IMR-90 (cell line): ENCODE data around the gene SLC15A3. TPM values are rescaled to one million over a fixed set of nuclear protein-coding genes. Genes with fewer than 3 reads are reported as not detected.

Source experiments
- ATAC-seq: fragments of 200-7000 bp; cut with Tn5 transposase; 2 replicates; pipeline ENCODE4 v1.9.1; 2020; ENCODE audit warnings: low read depth, mild to moderate bottlenecking, moderate library complexity
- BruUV-seq: library from RNA; stranded (reverse); fragments of 400-500 nt; replicated peaks from 2 replicates; lab custom pipeline; 2021; lab: Mats Ljungman, UMichigan
- CTCF ChIA-PET: fragments of 300-600 bp; formaldehyde crosslinking; extraction: SDS; loops from one replicate; lab custom pipeline; 2021; ENCODE audit warnings: antibody characterized with exemption; lab: Yijun Ruan, JAX
- POLR2A ChIA-PET: fragments of 300-600 bp; sonication (Branson Sonifier 250); formaldehyde crosslinking; loops from one replicate; lab custom pipeline; 2022; ENCODE audit warnings: antibody characterized with exemption; ENCODE audit not compliant: unreplicated experiment; lab: Charles Lee
- DNase-seq: peaks from one replicate; pipeline ENCODE4 v3.0.0; 2013
- H2AFZ ChIP-seq: replicated peaks from 2 replicates; pipeline ENCODE3; 2013; ENCODE audit warnings: low read length, mild to moderate bottlenecking; ENCODE audit not compliant: poor library complexity
- H2AK5ac ChIP-seq: 2 replicates; pipeline ENCODE4 v1.6.1; 2013; ENCODE audit warnings: low read depth, low read length, inconsistent platforms
- H2AK9ac ChIP-seq: replicated peaks from 2 replicates; pipeline ENCODE3; 2013; ENCODE audit warnings: mild to moderate bottlenecking, low read depth, low read length, moderate library complexity; ENCODE audit not compliant: poor library complexity
- H2BK120ac ChIP-seq: 2 replicates; pipeline ENCODE4 v1.6.1; 2013; ENCODE audit warnings: low read depth, low read length, inconsistent platforms
- H2BK15ac ChIP-seq: 3 replicates; pipeline ENCODE4 v1.6.1; 2013; ENCODE audit warnings: low read depth, low read length, inconsistent platforms
- H2BK20ac ChIP-seq: 2 replicates; pipeline ENCODE4 v1.6.1; 2013; ENCODE audit warnings: low read depth, mild to moderate bottlenecking, inconsistent platforms, low read length, moderate library complexity
- H2BK5ac ChIP-seq: 2 replicates; pipeline ENCODE4 v1.6.1; 2013; ENCODE audit warnings: mild to moderate bottlenecking, low read depth, low read length, inconsistent platforms; ENCODE audit not compliant: poor library complexity, severe bottlenecking
- H3K14ac ChIP-seq: replicated peaks from 2 replicates; pipeline ENCODE4 v1.6.1; 2013; ENCODE audit warnings: low read depth, low read length, inconsistent platforms
- H3K18ac ChIP-seq: 2 replicates; pipeline ENCODE4 v1.6.1; 2013; ENCODE audit warnings: low read depth, low read length, control low read depth
- H3K23ac ChIP-seq: 2 replicates; pipeline ENCODE4 v1.6.1; 2013; ENCODE audit warnings: low read depth, low read length, inconsistent platforms
- H3K27ac ChIP-seq: 2 replicates; pipeline ENCODE4 v1.5.1; 2013; ENCODE audit warnings: mild to moderate bottlenecking, control low read depth, low read length; ENCODE audit not compliant: insufficient read depth
- H3K27me3 ChIP-seq: 2 replicates; pipeline ENCODE4 v1.6.1; 2013; ENCODE audit warnings: low read length; ENCODE audit not compliant: control insufficient read depth, insufficient read depth
- H3K36me3 ChIP-seq: 2 replicates; pipeline ENCODE4 v1.6.1; 2013; ENCODE audit warnings: low read length, mixed read lengths; ENCODE audit not compliant: control insufficient read depth, insufficient read depth
- H3K4ac ChIP-seq: 2 replicates; pipeline ENCODE4 v1.6.1; 2013; ENCODE audit warnings: low read depth, low read length, inconsistent platforms
- H3K4me1 ChIP-seq: 2 replicates; pipeline ENCODE4 v1.6.1; 2013; ENCODE audit warnings: low read length, mixed read lengths; ENCODE audit not compliant: control insufficient read depth, insufficient read depth
- H3K4me2 ChIP-seq: 2 replicates; pipeline ENCODE4 v1.6.1; 2013; ENCODE audit warnings: low read depth, mild to moderate bottlenecking, control low read depth, low read length, moderate library complexity
- H3K4me3 ChIP-seq: 2 replicates; pipeline ENCODE4 v1.5.1; 2013; ENCODE audit warnings: low read depth, mild to moderate bottlenecking, control low read depth, low read length, moderate library complexity; ENCODE audit not compliant: insufficient read depth
- H3K56ac ChIP-seq: 2 replicates; pipeline ENCODE4 v1.6.1; 2013; ENCODE audit warnings: low read length, inconsistent platforms; ENCODE audit not compliant: insufficient read depth; ENCODE audit errors: extremely low read depth
- H3K79me1 ChIP-seq, 2 experiments: 2 replicates each; pipeline ENCODE4 v1.6.1; 2013; ENCODE audit warnings: low read length in 2 of 2, inconsistent platforms in 1 of 2, low read depth in 1 of 2
- H3K9ac ChIP-seq: 2 replicates; pipeline ENCODE4 v1.6.1; 2013; ENCODE audit warnings: low read depth, low read length, control low read depth
- H3K9me1 ChIP-seq: 2 replicates; pipeline ENCODE4 v1.6.1; 2013; ENCODE audit warnings: low read length, inconsistent platforms; ENCODE audit not compliant: insufficient read depth
- H3K9me3 ChIP-seq: 2 replicates; pipeline ENCODE4 v1.6.1; 2013; ENCODE audit warnings: low read length; ENCODE audit not compliant: control insufficient read depth, insufficient read depth
- H4K20me1 ChIP-seq: 2 replicates; pipeline ENCODE4 v1.6.1; 2013; ENCODE audit warnings: low read length, inconsistent platforms; ENCODE audit not compliant: insufficient read depth
- H4K5ac ChIP-seq: 2 replicates; pipeline ENCODE4 v1.6.1; 2013; ENCODE audit warnings: mild to moderate bottlenecking, low read depth, low read length, control low read depth
- H4K8ac ChIP-seq, 2 experiments: 2 replicates each; pipeline ENCODE4 v1.6.1; 2013; ENCODE audit warnings: low read depth in 2 of 2, low read length in 2 of 2, control low read depth in 1 of 2, inconsistent platforms in 1 of 2
- H4K91ac ChIP-seq: 2 replicates; pipeline ENCODE4 v1.6.1; 2013; ENCODE audit warnings: low read depth, low read length, inconsistent platforms; ENCODE audit not compliant: insufficient read depth
- BHLHE40 ChIP-seq: fragments of 150-350 bp; IDR thresholded peaks from 2 replicates; pipeline ENCODE4 v1.6.1; 2016; ENCODE audit warnings: mild to moderate bottlenecking, low read depth, low read length
- CEBPB ChIP-seq: IDR thresholded peaks from 2 replicates; pipeline ENCODE4 v1.6.1; 2012; ENCODE audit warnings: low read depth, low read length, improper control_type of control experiment
- CHD1 ChIP-seq: IDR thresholded peaks from 2 replicates; pipeline ENCODE4 v1.6.1; 2012; ENCODE audit warnings: low read depth, low read length, improper control_type of control experiment
- FOS ChIP-seq: fragments of 150-350 bp; IDR thresholded peaks from 2 replicates; pipeline ENCODE4 v1.6.1; 2016; ENCODE audit warnings: low read depth, low read length
- MAFK ChIP-seq: IDR thresholded peaks from 2 replicates; pipeline ENCODE4 v1.6.1; 2012; ENCODE audit warnings: low read depth, low read length, improper control_type of control experiment
- MAZ ChIP-seq: IDR thresholded peaks from 2 replicates; pipeline ENCODE4 v1.6.1; 2012; ENCODE audit warnings: low read depth, mild to moderate bottlenecking, low read length, improper control_type of control experiment, moderate library complexity, borderline replicate concordance
- MXI1 ChIP-seq: IDR thresholded peaks from 2 replicates; pipeline ENCODE4 v1.6.1; 2012; ENCODE audit warnings: low read depth, mild to moderate bottlenecking, low read length, moderate library complexity, borderline replicate concordance
- NFE2L2 ChIP-seq: fragments of 150-350 bp; IDR thresholded peaks from 2 replicates; pipeline ENCODE4 v1.6.1; 2016; ENCODE audit warnings: low read depth, mild to moderate bottlenecking, low read length
- POLR2A ChIP-seq: IDR thresholded peaks from 2 replicates; pipeline ENCODE4 v1.6.1; 2012; ENCODE audit warnings: mild to moderate bottlenecking, low read depth, low read length
- RAD21 ChIP-seq: IDR thresholded peaks from 2 replicates; pipeline ENCODE4 v1.6.1; 2012; ENCODE audit warnings: low read length, improper control_type of control experiment
- RCOR1 ChIP-seq: IDR thresholded peaks from 2 replicates; pipeline ENCODE4 v1.6.1; 2012; ENCODE audit warnings: mild to moderate bottlenecking, low read length, improper control_type of control experiment; ENCODE audit not compliant: insufficient replicate concordance
- RFX5 ChIP-seq: IDR thresholded peaks from 2 replicates; pipeline ENCODE4 v1.8.0; 2012; ENCODE audit warnings: low read depth, mild to moderate bottlenecking, low read length, moderate library complexity
- SMC3 ChIP-seq: fragments of 150-350 bp; IDR thresholded peaks from 2 replicates; pipeline ENCODE4 v1.6.1; 2016; ENCODE audit warnings: low read depth, mild to moderate bottlenecking, antibody characterized with exemption, low read length, moderate library complexity
- WGBS, 2 experiments: methylation state at CpG; one replicate each; pipeline versions ENCODE4 v1.1.5 to v1.1.7; 2013; ENCODE audit warnings: missing lambda C conversion rate in 2 of 2; ENCODE audit not compliant: insufficient read length in 1 of 2; ENCODE audit errors: extremely low coverage in 2 of 2; 5-methylcytosine and 5-hydroxymethylcytosine counted together
- dilution Hi-C: fragments of 300-500 bp; cut with HindIII; formaldehyde crosslinking; loops from one replicate; pipeline ENCODE4 v1.14.3; 2018; ENCODE audit warnings: low sequenced_read_pairs; ENCODE audit not compliant: unreplicated experiment
- in situ Hi-C: fragments of 300-500 bp; cut with MboI; formaldehyde crosslinking; loops from 3 replicates; pipeline ENCODE4 v1.14.3; 2019; ENCODE audit warnings: low sequenced_read_pairs, inconsistent platforms, mixed read lengths
- intact Hi-C: fragments of 100-400 bp; cut with micrococcal nuclease; formaldehyde crosslinking; loops from 2 replicates; pipeline ENCODE4 v1.10.0; 2022
- polyA plus RNA-seq, 3 experiments: library from polyadenylated mRNA; depleted of rRNA; stranded (reverse); fragments of >200 nt; gene quantifications; 2 replicates each; pipeline ENCODE4 v1.2.3, GENCODE V29; 2012; ENCODE audit warnings: low replicate concordance in 1 of 3
- total RNA-seq: library from RNA; depleted of rRNA; stranded (reverse); fragments of >200 nt; gene quantifications from 2 replicates; pipeline ENCODE4 v1.2.3, GENCODE V29; 2012
- TF ChIP-seq, protein P1 (sequence below): conservative IDR thresholded peaks from 2 replicates; pipeline ENCODE4 v1.5.1; 2012; ENCODE audit warnings: mild to moderate bottlenecking, low read depth, low read length, improper control_type of control experiment
- TF ChIP-seq, protein P2 (sequence below): fragments of 150-350 bp; IDR thresholded peaks from 2 replicates; pipeline ENCODE4 v1.6.1; 2016; ENCODE audit warnings: low read depth, mild to moderate bottlenecking, low read length, moderate library complexity, borderline replicate concordance
- TF ChIP-seq, protein P3 (sequence below): fragments of 150-350 bp; IDR thresholded peaks from 2 replicates; pipeline ENCODE4 v1.6.1; 2017; ENCODE audit warnings: mild to moderate bottlenecking, antibody characterized with exemption, low read length, low read depth

Gene SLC15A3
- total and polyA plus RNA-seq, 2 of the 4 experiments (the other 2 are of a cell fraction), result 3.2 to 4.4 TPM

DNA sequence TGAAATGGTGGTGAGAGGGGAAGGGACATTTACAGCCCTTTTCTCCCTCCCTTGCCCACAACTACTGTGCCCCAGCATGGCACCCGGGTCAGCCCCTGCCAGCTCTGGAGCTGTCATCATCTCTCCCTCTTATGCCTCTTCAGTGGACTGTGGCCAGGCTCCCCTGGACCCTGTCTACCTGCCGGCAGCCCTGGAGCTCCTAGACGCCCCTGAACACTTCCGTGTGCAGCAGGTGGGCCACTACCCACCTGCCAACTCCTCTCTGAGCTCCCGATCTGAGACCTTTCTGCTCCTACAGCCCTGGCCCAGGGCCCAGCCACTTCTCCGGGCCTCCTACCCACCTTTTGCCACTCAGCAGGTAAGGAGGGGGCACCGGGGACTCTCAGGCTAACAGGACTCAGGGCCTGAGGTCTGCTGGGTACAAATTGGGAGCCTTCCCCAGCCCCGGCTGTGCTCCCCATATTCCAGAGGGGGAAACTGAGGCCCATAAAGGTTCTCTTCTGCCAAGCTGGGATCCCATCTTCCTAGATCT is 24.8 kb downstream of the SLC15A3 start:
- H2BK15ac ChIP-seq, result no peak overlapping the region
- H3K4me1 ChIP-seq, result peaks cover 14% of the 10 kb centered on the region
- no peak overlapping the region for H3K56ac ChIP-seq
- no peak overlapping the region for H3K23ac ChIP-seq
- H3K9me1 ChIP-seq, result peaks cover 7% of the 10 kb centered on the region; the same call in 1 of the 2 replicates
- ChIA-PET POLR2A (no interaction called here), CTCF (no interaction called here)
- H4K91ac ChIP-seq, result no peak overlapping the region
- no peak overlapping the region for H3K14ac ChIP-seq
- H3K18ac ChIP-seq, result no peak overlapping the region
- H3K27me3 ChIP-seq, result no peaks in the 10 kb centered on the region
- DNase-seq (no peak), ATAC-seq (no peak)
- no peak overlapping the region for H3K4me3 ChIP-seq
- H3K27ac ChIP-seq, result no peak overlapping the region
- H2AK9ac ChIP-seq, result no peak overlapping the region
- intact Hi-C loops (no loop called here), in situ Hi-C loops (no loop called here), dilution Hi-C loops (no loop called here)
- no peak overlapping the region for H4K8ac ChIP-seq
- no peak overlapping the region for H2BK5ac ChIP-seq
- H3K79me1 ChIP-seq, result peaks cover 5 to 28% of the 10 kb centered on the region in 2 experiments; a peak in 3 of 4 replicates
- H4K20me1 ChIP-seq, result peaks cover 12% of the 10 kb centered on the region
- no peak overlapping the region for H2AFZ ChIP-seq
- H3K36me3 ChIP-seq, result peaks cover 36% of the 10 kb centered on the region
- H3K9me3 ChIP-seq, result no peaks in the 10 kb centered on the region
- H4K5ac ChIP-seq, result no peak overlapping the region
- WGBS, 2 experiments, result 80% methylated on average over 1 of the region's 8 CpGs; no CpG with 5 or more reads in 1 of the 2 experiments
- H3K4me2 ChIP-seq, result no peak overlapping the region
- H3K4ac ChIP-seq, result no peak overlapping the region
- no peak overlapping the region for H3K9ac ChIP-seq
- TF ChIP-seq RFX5, result no peak
- no peak for TF ChIP-seq MAZ
- no peak for TF ChIP-seq CEBPB
- TF ChIP-seq MAFK, result no peak
- TF ChIP-seq BHLHE40, result no peak
- TF ChIP-seq, protein P1, sequence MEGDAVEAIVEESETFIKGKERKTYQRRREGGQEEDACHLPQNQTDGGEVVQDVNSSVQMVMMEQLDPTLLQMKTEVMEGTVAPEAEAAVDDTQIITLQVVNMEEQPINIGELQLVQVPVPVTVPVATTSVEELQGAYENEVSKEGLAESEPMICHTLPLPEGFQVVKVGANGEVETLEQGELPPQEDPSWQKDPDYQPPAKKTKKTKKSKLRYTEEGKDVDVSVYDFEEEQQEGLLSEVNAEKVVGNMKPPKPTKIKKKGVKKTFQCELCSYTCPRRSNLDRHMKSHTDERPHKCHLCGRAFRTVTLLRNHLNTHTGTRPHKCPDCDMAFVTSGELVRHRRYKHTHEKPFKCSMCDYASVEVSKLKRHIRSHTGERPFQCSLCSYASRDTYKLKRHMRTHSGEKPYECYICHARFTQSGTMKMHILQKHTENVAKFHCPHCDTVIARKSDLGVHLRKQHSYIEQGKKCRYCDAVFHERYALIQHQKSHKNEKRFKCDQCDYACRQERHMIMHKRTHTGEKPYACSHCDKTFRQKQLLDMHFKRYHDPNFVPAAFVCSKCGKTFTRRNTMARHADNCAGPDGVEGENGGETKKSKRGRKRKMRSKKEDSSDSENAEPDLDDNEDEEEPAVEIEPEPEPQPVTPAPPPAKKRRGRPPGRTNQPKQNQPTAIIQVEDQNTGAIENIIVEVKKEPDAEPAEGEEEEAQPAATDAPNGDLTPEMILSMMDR, result no peak
- TF ChIP-seq, protein P2, sequence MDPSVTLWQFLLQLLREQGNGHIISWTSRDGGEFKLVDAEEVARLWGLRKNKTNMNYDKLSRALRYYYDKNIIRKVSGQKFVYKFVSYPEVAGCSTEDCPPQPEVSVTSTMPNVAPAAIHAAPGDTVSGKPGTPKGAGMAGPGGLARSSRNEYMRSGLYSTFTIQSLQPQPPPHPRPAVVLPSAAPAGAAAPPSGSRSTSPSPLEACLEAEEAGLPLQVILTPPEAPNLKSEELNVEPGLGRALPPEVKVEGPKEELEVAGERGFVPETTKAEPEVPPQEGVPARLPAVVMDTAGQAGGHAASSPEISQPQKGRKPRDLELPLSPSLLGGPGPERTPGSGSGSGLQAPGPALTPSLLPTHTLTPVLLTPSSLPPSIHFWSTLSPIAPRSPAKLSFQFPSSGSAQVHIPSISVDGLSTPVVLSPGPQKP, result no peak
- TF ChIP-seq NFE2L2, result no peak
- no peak for TF ChIP-seq POLR2A
- no peak for TF ChIP-seq RCOR1
- TF ChIP-seq, protein P3, sequence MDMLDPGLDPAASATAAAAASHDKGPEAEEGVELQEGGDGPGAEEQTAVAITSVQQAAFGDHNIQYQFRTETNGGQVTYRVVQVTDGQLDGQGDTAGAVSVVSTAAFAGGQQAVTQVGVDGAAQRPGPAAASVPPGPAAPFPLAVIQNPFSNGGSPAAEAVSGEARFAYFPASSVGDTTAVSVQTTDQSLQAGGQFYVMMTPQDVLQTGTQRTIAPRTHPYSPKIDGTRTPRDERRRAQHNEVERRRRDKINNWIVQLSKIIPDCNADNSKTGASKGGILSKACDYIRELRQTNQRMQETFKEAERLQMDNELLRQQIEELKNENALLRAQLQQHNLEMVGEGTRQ, result no peak
- TF ChIP-seq FOS, result no peak
- no peak for TF ChIP-seq SMC3
- no peak for TF ChIP-seq MXI1
- no peak for TF ChIP-seq RAD21
- no peak for TF ChIP-seq CHD1
- BruUV-seq, result no TSS peak
- H2BK120ac ChIP-seq, result no peak overlapping the region
- H2AK5ac ChIP-seq, result no peak overlapping the region
- no peak overlapping the region for H2BK20ac ChIP-seq
